Measurements from ENCODE around the gene NKD2. TPM values are rescaled to one million over a fixed set of nuclear protein-coding genes. Genes with fewer than 3 reads are reported as not detected.

Gene NKD2
- total and polyA plus RNA-seq, 9 of the 15 experiments (the other 6 are each of a cell fraction or from before 2014, with no cell fraction given): 0.09 to 0.64 (median 0.27) TPM; not detected in 5

GRCh38 chr5:1017056-1017455 lies 8.5 kb downstream of the NKD2 start:
- 2% methylated on average over 12 of the region's 12 CpGs for WGBS (ENCODE audit: insufficient coverage, low coverage, missing lambda C conversion rate)
- FAIRE-seq (no peak), ATAC-seq (no peak), DNase-seq (ENCODE audit: extremely low read depth in 1 of 4, low spot score in 3 of 4) (no peak)
- Histone ChIP-seq H3K27me3 (ENCODE audit: control insufficient read depth in 2 of 2, insufficient read depth in 2 of 2, low read length in 2 of 2) (peaks cover 61 to 89% of the 10 kb centered on the region in 2 experiments), H3K4me2 (ENCODE audit: insufficient read depth, low read length) (no peak overlapping the region), H3K27ac (ENCODE audit: extremely low read depth, low read depth, low read length) (no peak overlapping the region), H3K4me1 (replicated peaks in 1 of 2; ENCODE audit: control insufficient read depth in 2 of 2, insufficient read depth in 2 of 2, low read length in 2 of 2) (peaks cover 0 to 5% of the 10 kb centered on the region in 2 experiments; a peak in 2 of 5 replicates), H3K9me3 (replicated peaks; ENCODE audit: control insufficient read depth, insufficient read depth, low read depth, low read length) (no peaks in the 10 kb centered on the region), H3K9me1 (ENCODE audit: control insufficient read depth, insufficient read depth, low read length) (no peaks in the 10 kb centered on the region), H4K20me1 (replicated peaks; ENCODE audit: control insufficient read depth, insufficient read depth, low read length) (peaks cover 51% of the 10 kb centered on the region), H2AFZ (ENCODE audit: low read depth, low read length) (no peak overlapping the region), H3K9ac (ENCODE audit: insufficient read depth in 1 of 2, low read depth in 2 of 2, low read length in 2 of 2) (no peak overlapping the region), H3K79me2 (ENCODE audit: control insufficient read depth, insufficient read depth, low read length) (no peaks in the 10 kb centered on the region), H3K36me3 (ENCODE audit: control insufficient read depth, insufficient read depth, low read length) (no peaks in the 10 kb centered on the region), H3K4me3 (no peak overlapping the region)
- POLR2A ChIA-PET: interaction anchor here (1.0 kb wide), 1 partner anchor 10 kb away, joined by 3 read pairs; no protein-coding TSS in a partner anchor
- intact Hi-C loops (cut with micrococcal nuclease): no loop called here
- no TSS peak for BruUV-seq (replicated peaks)
- CTCF ChIA-PET (ENCODE audit: low intra/inter-chr PET ratio): no interaction called here
- in situ Hi-C loops (cut with MboI): no loop called here
- no peak for TF ChIP-seq PBX2 (CRISPR knock-in tag; IDR thresholded peaks at IDR 0.05; ENCODE audit: low read depth)
- TF ChIP-seq PBX2 (tag; conservative IDR thresholded peaks at IDR 0.05; ENCODE audit: low read depth): no peak
- TF ChIP-seq HOMEZ (CRISPR knock-in tag; IDR thresholded peaks at IDR 0.05): no peak
- no peak for TF ChIP-seq CBX1 (IDR thresholded peaks at IDR 0.05; ENCODE audit: low read depth)

Data from K562 (cell line).